Ovary (tissue), 9 donors: ENCODE data around the gene SEC14L2. TPM values are rescaled to one million over a fixed set of nuclear protein-coding genes. Genes with fewer than 3 reads are reported as not detected.

Experiments
- DNase-seq, 5 donors: peaks; one replicate each; pipeline ENCODE4 v3.0.0-alpha.2; 2019 to 2020
- H3K27ac ChIP-seq, 2 donors: fragments of 200-600 bp; one replicate each; pipeline versions ENCODE4 v1.5.1 to v1.8.0; 2019 to 2022
- H3K27me3 ChIP-seq: fragments of 200-600 bp; one replicate; pipeline ENCODE4 v1.8.0; 2022
- H3K36me3 ChIP-seq: fragments of 200-600 bp; sonication (generic); one replicate; pipeline ENCODE4 v1.5.1; 2019
- H3K4me1 ChIP-seq: one replicate; pipeline ENCODE4 v1.8.1; 2013; ENCODE audit warnings: mild to moderate bottlenecking, moderate library complexity; ENCODE audit not compliant: insufficient read depth
- H3K4me3 ChIP-seq: fragments of 200-600 bp; sonication (generic); one replicate; pipeline ENCODE4 v1.5.1; 2017
- H3K9me3 ChIP-seq, 2 donors: fragments of 200-600 bp in 1 of 2; sonication (generic) in 1 of 2; one replicate each; pipeline versions ENCODE4 v1.5.1 to v1.8.1; 2013 to 2019; ENCODE audit warnings: mild to moderate bottlenecking in 1 of 2, moderate library complexity in 1 of 2
- EP300 ChIP-seq: sonication (generic); formaldehyde crosslinking; IDR thresholded peaks from one replicate; pipeline ENCODE4 v1.6.1; 2017; ENCODE audit warnings: antibody characterized with exemption
- POLR2A ChIP-seq: fragments of 450-650 bp; IDR thresholded peaks from one replicate; pipeline ENCODE4 v1.6.1; 2017; ENCODE audit warnings: antibody characterized with exemption, mild to moderate bottlenecking, moderate library complexity
- WGBS, 3 donors: extraction: QIAGEN DNeasy Blood & Tissue Kit in 1 of 3; methylation state at CpG; one replicate each; pipeline versions ENCODE4 v1.1.5 to v1.1.7; 2013 to 2017; 5-methylcytosine and 5-hydroxymethylcytosine counted together
- intact Hi-C, 4 donors: fragments of 100-400 bp; cut with DNase I; formaldehyde crosslinking; loops; one replicate each; pipeline versions ENCODE4 v1.11.0 to v1.15.1; 2022 to 2023
- polyA plus RNA-seq, 2 donors: library from polyadenylated mRNA; stranded (reverse); fragments of 200-250 nt in 1 of 2; fragments of 350-450 nt in 1 of 2; fragmentation: Illumina TruSeq in 1 of 2; extraction: RNeasy Lipid Tissue Mini Kit (QIAGEN cat#74804) in 1 of 2; gene quantifications; one replicate each; pipeline ENCODE4 v1.2.3, GENCODE V29; 2013 to 2014
- total RNA-seq, 7 donors: library from RNA; depleted of rRNA in 2 of 7; stranded (reverse); fragments of >200 nt in 2 of 7; fragmentation: NEBNext Ultra II Directional in 3 of 7; extraction: Animal tissue kit (Norgen Biotek cat#: 25700) in 3 of 7; gene quantifications; one replicate each; pipeline versions ENCODE4 v1.1.0 to v1.2.4, GENCODE V29; 2016 to 2023
- TF ChIP-seq, protein P1 (sequence below), 3 donors: fragments of 450-650 bp in 2 of 3; fragments of 200-600 bp in 1 of 3; IDR thresholded peaks; one replicate each; pipeline versions ENCODE4 v1.5.1 to v1.8.0; 2016 to 2022; ENCODE audit warnings: antibody characterized with exemption in 3 of 3, mild to moderate bottlenecking in 1 of 3
- donor health status: DM: no; HTN: no; CAD: no; lungs with moderate emphysema.
- donor health status: DM: no; HTN: no; CAD: no.
- donor health status: Bipolar disorder and iron deficiency.
- donor health status: DM: yes; HTN: yes; CAD: no.
- donor health status: DM: no; HTN: no; CAD: no.
- donor health status: DM: yes; HTN: yes; CAD: no.

Gene SEC14L2
- total and polyA plus RNA-seq, 9 donors: 2.5 to 14.3 (median 8.2) TPM

DNA sequence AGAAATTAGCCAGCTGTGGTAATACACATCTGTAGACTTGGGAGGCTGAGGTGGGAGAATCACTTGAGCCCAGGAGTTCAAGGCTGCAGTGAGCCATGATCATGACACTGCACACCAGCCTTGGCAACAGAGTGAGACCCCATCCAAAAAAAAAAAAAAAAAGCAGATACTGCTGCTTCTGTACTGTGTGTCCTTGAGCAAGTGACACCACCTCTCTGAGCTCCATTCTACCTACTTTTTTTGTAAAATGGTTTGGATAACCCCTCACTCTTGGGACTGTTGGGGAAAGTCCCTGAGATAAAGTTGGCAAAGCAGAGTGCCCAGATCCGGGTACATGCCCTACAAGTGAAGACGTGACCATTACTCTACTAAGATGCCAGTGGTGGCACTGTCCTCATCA lies 72.3 kb downstream of the SEC14L2 start:
- WGBS, 3 donors: 41 to 90% (median 80%) methylated on average over 2 of the region's 2 CpGs
- no peaks in the 10 kb centered on the region for H3K36me3 ChIP-seq
- no peaks in the 10 kb centered on the region for H3K9me3 ChIP-seq
- TF ChIP-seq EP300: no peak
- TF ChIP-seq POLR2A: no peak
- TF ChIP-seq, protein P1, sequence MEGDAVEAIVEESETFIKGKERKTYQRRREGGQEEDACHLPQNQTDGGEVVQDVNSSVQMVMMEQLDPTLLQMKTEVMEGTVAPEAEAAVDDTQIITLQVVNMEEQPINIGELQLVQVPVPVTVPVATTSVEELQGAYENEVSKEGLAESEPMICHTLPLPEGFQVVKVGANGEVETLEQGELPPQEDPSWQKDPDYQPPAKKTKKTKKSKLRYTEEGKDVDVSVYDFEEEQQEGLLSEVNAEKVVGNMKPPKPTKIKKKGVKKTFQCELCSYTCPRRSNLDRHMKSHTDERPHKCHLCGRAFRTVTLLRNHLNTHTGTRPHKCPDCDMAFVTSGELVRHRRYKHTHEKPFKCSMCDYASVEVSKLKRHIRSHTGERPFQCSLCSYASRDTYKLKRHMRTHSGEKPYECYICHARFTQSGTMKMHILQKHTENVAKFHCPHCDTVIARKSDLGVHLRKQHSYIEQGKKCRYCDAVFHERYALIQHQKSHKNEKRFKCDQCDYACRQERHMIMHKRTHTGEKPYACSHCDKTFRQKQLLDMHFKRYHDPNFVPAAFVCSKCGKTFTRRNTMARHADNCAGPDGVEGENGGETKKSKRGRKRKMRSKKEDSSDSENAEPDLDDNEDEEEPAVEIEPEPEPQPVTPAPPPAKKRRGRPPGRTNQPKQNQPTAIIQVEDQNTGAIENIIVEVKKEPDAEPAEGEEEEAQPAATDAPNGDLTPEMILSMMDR (IDR thresholded peaks at IDR 0.05): no peak
- H3K27ac ChIP-seq: no peak overlapping the region
- H3K27me3 ChIP-seq: no peaks in the 10 kb centered on the region
- intact Hi-C loops: no loop called here
- no peaks in the 10 kb centered on the region for H3K4me1 ChIP-seq
- DNase-seq: no peak
- no peak overlapping the region for H3K4me3 ChIP-seq

DNA sequence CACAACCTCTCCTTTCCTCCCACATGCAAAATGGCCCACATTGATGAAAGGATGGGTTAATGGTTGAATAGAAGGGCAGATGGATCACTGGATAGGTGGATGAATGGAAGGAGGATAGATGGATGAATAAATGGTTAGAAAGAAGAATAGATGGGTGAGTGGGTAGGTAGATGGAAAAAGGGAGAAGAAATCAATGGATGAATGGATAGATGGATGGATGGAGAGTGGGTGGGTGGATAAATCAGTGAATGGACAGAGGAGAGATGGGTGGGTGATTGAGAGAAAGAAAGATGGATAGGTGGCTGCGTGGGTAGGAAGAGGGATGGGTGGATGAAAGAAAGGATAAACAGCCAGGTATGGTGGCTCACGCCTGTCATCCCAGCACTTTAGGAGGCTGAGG lies 73.8 kb downstream of the SEC14L2 start:
- no peaks in the 10 kb centered on the region for H3K9me3 ChIP-seq
- no peak overlapping the region for H3K4me3 ChIP-seq
- H3K4me1 ChIP-seq: no peaks in the 10 kb centered on the region
- no peaks in the 10 kb centered on the region for H3K36me3 ChIP-seq
- no peaks in the 10 kb centered on the region for H3K27me3 ChIP-seq
- DNase-seq: no peak
- TF ChIP-seq, protein P1 (IDR thresholded peaks at IDR 0.05): no peak
- no peak for TF ChIP-seq EP300
- no peak for TF ChIP-seq POLR2A
- WGBS, 3 donors: 86 to 93% (median 91%) methylated on average over 2 of the region's 2 CpGs
- no peak overlapping the region for H3K27ac ChIP-seq
- intact Hi-C loops: loop anchor here in 1 of 4 donors (2.0 kb wide), 1 partner anchor 32 kb away; no protein-coding TSS in a partner anchor

DNA sequence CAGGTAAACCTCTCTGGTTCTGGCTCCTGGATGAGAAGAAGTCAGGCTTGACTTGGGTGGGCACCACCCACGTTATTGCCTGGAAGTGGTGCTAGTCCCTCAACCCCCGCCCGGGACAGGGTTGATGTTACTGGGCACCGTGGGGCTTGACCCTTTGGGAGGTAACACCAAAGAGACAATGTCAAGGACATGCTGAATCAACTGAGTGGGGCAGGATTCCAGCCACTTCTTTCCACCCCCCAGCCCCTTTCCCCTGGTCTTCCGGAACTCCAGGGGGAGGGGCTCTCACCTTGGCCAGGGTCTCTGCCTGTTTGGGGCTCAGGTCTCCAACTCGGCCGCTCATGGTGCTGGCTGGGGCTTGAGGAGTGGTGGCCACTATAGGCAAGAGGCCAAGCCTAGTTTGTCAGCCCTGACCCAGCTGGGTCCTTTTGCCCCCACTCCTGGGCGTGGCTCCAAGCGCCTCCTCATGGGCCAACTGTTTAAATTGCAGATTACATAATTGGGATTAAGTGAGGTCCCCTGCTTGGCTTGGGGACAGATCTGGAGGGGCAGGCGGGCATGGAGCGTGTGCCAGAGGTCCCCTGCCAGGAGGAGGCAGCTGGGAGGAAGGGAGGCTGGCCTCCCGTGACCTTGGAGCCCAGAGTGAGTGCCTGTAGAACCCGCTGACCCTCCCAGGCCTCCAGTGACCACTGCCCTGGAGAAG lies 74.9 kb downstream of the SEC14L2 start, which contains the start of gene SEC14L3:
Gene SEC14L3 (minus strand): TSS at position 402 of the 703 bp plus-strand sequence. CDS start 59 bp downstream, at position 343.
- 49 to 76% (median 56%) methylated on average over 12 to 13 of the region's 13 CpGs for WGBS, 3 donors

DNA sequence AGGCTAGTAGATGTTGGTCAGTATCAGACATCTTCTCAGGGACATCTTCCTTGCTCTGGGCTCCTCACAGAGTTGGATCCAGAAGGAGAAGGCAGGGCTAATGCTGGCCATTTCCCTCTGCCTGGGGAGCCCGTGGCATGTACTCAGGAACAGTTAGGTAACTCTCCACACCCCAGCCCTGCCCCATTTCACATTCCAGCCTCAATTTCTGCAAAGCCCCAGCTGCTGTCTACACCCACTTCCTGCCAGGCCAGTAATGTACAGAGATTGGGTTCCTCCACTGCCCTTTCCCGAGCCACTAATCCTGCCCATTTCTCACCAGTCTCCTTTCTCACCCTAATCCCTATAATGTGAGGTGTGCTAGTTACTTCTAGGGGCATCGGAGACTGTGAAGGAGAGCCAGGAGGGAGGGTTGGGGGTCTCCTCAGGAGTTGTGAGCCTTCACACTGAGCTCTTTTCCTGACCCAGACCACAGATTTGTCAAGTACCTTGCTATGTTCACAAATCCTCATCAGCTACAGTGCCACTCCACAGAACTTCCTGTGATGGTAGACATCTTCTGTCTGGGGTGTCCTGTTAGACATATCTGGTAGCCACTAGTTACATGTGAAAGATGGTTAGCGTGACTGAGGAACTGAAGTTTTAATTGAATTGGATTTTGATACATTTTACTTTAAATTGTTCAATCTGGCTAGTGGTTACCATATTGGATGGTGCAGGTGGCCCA lies 76.3 kb downstream of the SEC14L2 start:
- no peak for DNase-seq
- Histone ChIP-seq H3K27me3 (no peaks in the 10 kb centered on the region), H3K4me1 (no peaks in the 10 kb centered on the region), H3K27ac (no peak overlapping the region), H3K9me3 (no peaks in the 10 kb centered on the region), H3K4me3 (no peak overlapping the region), H3K36me3 (no peaks in the 10 kb centered on the region)
- TF ChIP-seq EP300 (no peak), POLR2A (no peak)
- TF ChIP-seq, protein P1 (IDR thresholded peaks at IDR 0.05): no peak
- intact Hi-C loops: no loop called here
- 74 to 88% (median 83%) methylated on average over 4 of the region's 4 CpGs for WGBS, 3 donors

More for the DNA sequence above, 74.9 kb downstream of the SEC14L2 start, which contains the start of gene SEC14L3:
- DNase-seq: no peak
- no peak within 1 kb of the TSS for H3K27ac ChIP-seq
- intact Hi-C loops: loop anchor here in 1 of 4 donors (2.0 kb wide), 1 partner anchor 33 kb away; no protein-coding TSS in a partner anchor
- no peak within 1 kb of the TSS for H3K4me3 ChIP-seq
- no peaks in the 10 kb centered on the region for H3K27me3 ChIP-seq
- H3K9me3 ChIP-seq: no peaks in the 10 kb centered on the region
- H3K4me1 ChIP-seq: no peaks in the 10 kb centered on the region
- no peaks in the 10 kb centered on the region for H3K36me3 ChIP-seq
- no peak for TF ChIP-seq POLR2A
- TF ChIP-seq EP300: no peak
- TF ChIP-seq, protein P1 (IDR thresholded peaks at IDR 0.05): no peak
